ENCODE measurements around the gene RPL13A.

Gene RPL13A

DNA sequence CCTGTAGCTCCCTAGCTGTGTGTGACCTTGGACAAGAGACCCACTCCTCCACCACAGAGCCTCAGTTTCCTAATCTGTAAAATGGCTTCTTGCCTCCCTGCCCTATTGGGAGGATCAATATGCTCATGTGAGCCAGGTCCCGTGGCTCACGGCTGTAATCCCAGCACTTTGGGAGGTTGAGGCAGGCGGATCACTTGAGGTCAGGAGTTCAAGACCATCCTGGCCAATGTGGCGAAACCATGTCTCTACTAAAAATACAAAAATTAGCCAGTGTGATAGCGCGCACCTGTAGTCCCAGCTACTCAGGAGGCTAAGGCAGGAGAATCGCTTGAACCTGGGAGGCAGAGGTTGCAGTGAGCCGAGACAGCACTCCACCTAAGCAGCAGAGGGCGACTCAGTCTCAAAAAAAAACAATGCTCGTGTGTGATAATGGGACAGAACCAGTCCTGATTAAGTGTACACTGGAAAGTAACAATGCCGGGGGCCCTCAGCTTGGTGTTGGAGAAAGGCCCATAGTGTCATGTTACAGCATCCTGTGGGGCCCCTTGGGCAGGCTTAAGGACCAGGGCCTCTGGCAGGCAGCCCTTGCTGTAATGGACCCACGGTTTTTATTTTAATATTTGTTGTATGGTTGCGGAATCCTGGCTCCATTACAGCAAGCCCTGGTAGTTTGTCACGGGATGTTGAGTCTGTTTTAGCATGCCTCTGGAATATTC lies 15.6 kb downstream of the RPL13A start:
- ATAC-seq = peak; percentile 75
- TF ChIP-seq OSR1 (CRISPR knock-in tag; IDR thresholded peaks at IDR 0.05) (no peak), ZNF565 (CRISPR knock-in tag; conservative IDR thresholded peaks at IDR 0.05; ENCODE audit: low read depth) (no peak), TCF4 (CRISPR knock-in tag; IDR thresholded peaks at IDR 0.05; ENCODE audit: borderline replicate concordance) (no peak), CSDC2 (CRISPR knock-in tag; IDR thresholded peaks at IDR 0.05) (no peak), ZFP3 (CRISPR knock-in tag; IDR thresholded peaks at IDR 0.05) (no peak), BACH2 (CRISPR knock-in tag; IDR thresholded peaks at IDR 0.05; ENCODE audit: borderline replicate concordance) (no peak), ESRRG (CRISPR knock-in tag; IDR thresholded peaks at IDR 0.05) (no peak), PPARA (CRISPR knock-in tag; IDR thresholded peaks at IDR 0.05; ENCODE audit: borderline replicate concordance) (no peak), ARNTL (CRISPR knock-in tag; IDR thresholded peaks at IDR 0.05; ENCODE audit: borderline replicate concordance, low read depth) (no peak), TOX (CRISPR knock-in tag; IDR thresholded peaks at IDR 0.05; ENCODE audit: borderline replicate concordance) (no peak)
- TF ChIP-seq, protein P1, sequence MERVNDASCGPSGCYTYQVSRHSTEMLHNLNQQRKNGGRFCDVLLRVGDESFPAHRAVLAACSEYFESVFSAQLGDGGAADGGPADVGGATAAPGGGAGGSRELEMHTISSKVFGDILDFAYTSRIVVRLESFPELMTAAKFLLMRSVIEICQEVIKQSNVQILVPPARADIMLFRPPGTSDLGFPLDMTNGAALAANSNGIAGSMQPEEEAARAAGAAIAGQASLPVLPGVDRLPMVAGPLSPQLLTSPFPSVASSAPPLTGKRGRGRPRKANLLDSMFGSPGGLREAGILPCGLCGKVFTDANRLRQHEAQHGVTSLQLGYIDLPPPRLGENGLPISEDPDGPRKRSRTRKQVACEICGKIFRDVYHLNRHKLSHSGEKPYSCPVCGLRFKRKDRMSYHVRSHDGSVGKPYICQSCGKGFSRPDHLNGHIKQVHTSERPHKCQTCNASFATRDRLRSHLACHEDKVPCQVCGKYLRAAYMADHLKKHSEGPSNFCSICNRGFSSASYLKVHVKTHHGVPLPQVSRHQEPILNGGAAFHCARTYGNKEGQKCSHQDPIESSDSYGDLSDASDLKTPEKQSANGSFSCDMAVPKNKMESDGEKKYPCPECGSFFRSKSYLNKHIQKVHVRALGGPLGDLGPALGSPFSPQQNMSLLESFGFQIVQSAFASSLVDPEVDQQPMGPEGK (CRISPR knock-in tag; IDR thresholded peaks at IDR 0.05; ENCODE audit: borderline replicate concordance) = no peak
- TF ChIP-seq, protein P2, sequence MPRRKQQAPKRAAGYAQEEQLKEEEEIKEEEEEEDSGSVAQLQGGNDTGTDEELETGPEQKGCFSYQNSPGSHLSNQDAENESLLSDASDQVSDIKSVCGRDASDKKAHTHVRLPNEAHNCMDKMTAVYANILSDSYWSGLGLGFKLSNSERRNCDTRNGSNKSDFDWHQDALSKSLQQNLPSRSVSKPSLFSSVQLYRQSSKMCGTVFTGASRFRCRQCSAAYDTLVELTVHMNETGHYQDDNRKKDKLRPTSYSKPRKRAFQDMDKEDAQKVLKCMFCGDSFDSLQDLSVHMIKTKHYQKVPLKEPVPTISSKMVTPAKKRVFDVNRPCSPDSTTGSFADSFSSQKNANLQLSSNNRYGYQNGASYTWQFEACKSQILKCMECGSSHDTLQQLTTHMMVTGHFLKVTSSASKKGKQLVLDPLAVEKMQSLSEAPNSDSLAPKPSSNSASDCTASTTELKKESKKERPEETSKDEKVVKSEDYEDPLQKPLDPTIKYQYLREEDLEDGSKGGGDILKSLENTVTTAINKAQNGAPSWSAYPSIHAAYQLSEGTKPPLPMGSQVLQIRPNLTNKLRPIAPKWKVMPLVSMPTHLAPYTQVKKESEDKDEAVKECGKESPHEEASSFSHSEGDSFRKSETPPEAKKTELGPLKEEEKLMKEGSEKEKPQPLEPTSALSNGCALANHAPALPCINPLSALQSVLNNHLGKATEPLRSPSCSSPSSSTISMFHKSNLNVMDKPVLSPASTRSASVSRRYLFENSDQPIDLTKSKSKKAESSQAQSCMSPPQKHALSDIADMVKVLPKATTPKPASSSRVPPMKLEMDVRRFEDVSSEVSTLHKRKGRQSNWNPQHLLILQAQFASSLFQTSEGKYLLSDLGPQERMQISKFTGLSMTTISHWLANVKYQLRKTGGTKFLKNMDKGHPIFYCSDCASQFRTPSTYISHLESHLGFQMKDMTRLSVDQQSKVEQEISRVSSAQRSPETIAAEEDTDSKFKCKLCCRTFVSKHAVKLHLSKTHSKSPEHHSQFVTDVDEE (CRISPR knock-in tag; IDR thresholded peaks at IDR 0.05) = no peak
- TF ChIP-seq, protein P3, sequence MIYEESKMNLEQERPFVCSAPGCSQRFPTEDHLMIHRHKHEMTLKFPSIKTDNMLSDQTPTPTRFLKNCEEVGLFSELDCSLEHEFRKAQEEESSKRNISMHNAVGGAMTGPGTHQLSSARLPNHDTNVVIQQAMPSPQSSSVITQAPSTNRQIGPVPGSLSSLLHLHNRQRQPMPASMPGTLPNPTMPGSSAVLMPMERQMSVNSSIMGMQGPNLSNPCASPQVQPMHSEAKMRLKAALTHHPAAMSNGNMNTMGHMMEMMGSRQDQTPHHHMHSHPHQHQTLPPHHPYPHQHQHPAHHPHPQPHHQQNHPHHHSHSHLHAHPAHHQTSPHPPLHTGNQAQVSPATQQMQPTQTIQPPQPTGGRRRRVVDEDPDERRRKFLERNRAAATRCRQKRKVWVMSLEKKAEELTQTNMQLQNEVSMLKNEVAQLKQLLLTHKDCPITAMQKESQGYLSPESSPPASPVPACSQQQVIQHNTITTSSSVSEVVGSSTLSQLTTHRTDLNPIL (CRISPR knock-in tag; IDR thresholded peaks at IDR 0.05; ENCODE audit: low read depth) = no peak

DNA sequence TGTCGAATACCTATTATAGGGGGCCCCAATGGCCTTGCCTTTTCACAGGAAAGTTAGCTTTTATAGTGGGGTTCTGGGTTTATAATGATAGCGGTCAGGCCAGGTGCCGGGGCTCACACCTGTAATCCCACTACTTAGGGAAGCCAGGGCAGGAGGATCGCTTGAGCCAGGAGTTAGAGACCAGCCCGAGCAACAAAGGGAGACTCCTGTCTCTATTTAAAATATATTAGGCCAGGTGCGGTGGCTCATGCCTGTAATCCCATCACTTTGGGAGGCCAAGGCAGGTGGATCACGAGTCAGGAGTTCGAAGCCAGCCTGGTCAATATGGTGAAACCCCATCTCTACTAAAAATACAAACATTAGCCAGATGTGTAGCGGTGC lies 16.2 kb downstream of the RPL13A start:
- ATAC-seq = no peak
- TF ChIP-seq TOX (CRISPR knock-in tag; IDR thresholded peaks at IDR 0.05; ENCODE audit: borderline replicate concordance) = no peak
- TF ChIP-seq ISL1 (CRISPR knock-in tag; IDR thresholded peaks at IDR 0.05) = no peak
- TF ChIP-seq ARNTL (CRISPR knock-in tag; IDR thresholded peaks at IDR 0.05; ENCODE audit: borderline replicate concordance, low read depth) = no peak
- TF ChIP-seq RARB (CRISPR knock-in tag; IDR thresholded peaks at IDR 0.05) = no peak
- TF ChIP-seq, protein P1 (CRISPR knock-in tag; IDR thresholded peaks at IDR 0.05; ENCODE audit: borderline replicate concordance) = no peak
- no peak for TF ChIP-seq ZNF565 (CRISPR knock-in tag; conservative IDR thresholded peaks at IDR 0.05; ENCODE audit: low read depth)
- TF ChIP-seq ZNF70 (CRISPR knock-in tag; IDR thresholded peaks at IDR 0.05) = no peak
- TF ChIP-seq, protein P2 (CRISPR knock-in tag; IDR thresholded peaks at IDR 0.05) = no peak
- TF ChIP-seq ZFP3 (CRISPR knock-in tag; IDR thresholded peaks at IDR 0.05) = no peak
- TF ChIP-seq, protein P4, sequence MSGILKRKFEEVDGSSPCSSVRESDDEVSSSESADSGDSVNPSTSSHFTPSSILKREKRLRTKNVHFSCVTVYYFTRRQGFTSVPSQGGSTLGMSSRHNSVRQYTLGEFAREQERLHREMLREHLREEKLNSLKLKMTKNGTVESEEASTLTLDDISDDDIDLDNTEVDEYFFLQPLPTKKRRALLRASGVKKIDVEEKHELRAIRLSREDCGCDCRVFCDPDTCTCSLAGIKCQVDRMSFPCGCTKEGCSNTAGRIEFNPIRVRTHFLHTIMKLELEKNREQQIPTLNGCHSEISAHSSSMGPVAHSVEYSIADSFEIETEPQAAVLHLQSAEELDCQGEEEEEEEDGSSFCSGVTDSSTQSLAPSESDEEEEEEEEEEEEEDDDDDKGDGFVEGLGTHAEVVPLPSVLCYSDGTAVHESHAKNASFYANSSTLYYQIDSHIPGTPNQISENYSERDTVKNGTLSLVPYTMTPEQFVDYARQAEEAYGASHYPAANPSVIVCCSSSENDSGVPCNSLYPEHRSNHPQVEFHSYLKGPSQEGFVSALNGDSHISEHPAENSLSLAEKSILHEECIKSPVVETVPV (CRISPR knock-in tag; IDR thresholded peaks at IDR 0.05) = no peak
- no peak for TF ChIP-seq ESRRG (CRISPR knock-in tag; IDR thresholded peaks at IDR 0.05)
- TF ChIP-seq BACH2 (CRISPR knock-in tag; IDR thresholded peaks at IDR 0.05; ENCODE audit: borderline replicate concordance) = no peak
- TF ChIP-seq, protein P5, sequence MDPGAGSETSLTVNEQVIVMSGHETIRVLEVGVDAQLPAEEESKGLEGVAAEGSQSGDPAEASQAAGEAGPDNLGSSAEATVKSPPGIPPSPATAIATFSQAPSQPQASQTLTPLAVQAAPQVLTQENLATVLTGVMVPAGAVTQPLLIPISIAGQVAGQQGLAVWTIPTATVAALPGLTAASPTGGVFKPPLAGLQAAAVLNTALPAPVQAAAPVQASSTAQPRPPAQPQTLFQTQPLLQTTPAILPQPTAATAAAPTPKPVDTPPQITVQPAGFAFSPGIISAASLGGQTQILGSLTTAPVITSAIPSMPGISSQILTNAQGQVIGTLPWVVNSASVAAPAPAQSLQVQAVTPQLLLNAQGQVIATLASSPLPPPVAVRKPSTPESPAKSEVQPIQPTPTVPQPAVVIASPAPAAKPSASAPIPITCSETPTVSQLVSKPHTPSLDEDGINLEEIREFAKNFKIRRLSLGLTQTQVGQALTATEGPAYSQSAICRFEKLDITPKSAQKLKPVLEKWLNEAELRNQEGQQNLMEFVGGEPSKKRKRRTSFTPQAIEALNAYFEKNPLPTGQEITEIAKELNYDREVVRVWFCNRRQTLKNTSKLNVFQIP (CRISPR knock-in tag; IDR thresholded peaks at IDR 0.05; ENCODE audit: borderline replicate concordance, low read depth) = no peak
- TF ChIP-seq PPARA (CRISPR knock-in tag; IDR thresholded peaks at IDR 0.05; ENCODE audit: borderline replicate concordance) = no peak
- no peak for TF ChIP-seq ZC3H10 (CRISPR knock-in tag; IDR thresholded peaks at IDR 0.05)
- TF ChIP-seq SNAI2 (CRISPR knock-in tag; IDR thresholded peaks at IDR 0.05) = no peak
- TF ChIP-seq TCF4 (CRISPR knock-in tag; IDR thresholded peaks at IDR 0.05; ENCODE audit: borderline replicate concordance) = no peak
- no peak for TF ChIP-seq ZFP30 (CRISPR knock-in tag; IDR thresholded peaks at IDR 0.05)
- no peak for TF ChIP-seq CSDC2 (CRISPR knock-in tag; IDR thresholded peaks at IDR 0.05)
- no peak for TF ChIP-seq OSR1 (CRISPR knock-in tag; IDR thresholded peaks at IDR 0.05)

Measured in SK-N-SH treated with all-trans-retinoic acid at 6 μM for 48 hours (cell line).